C4-2B (cell line): ENCODE results near the gene SECTM1.

Experiments used
- H3K27ac ChIP-seq: fragments of 450-650 bp; 2 replicates; pipeline ENCODE4 v1.5.1; 2017
- ZFX ChIP-seq: fragments of 450-650 bp; IDR thresholded peaks from 2 replicates; pipeline ENCODE4 v1.6.1; 2017
- TF ChIP-seq, protein P1 (sequence below): fragments of 450-650 bp; conservative IDR thresholded peaks from 2 replicates; pipeline ENCODE4 v1.5.1; 2017; ENCODE audit warnings: mild to moderate bottlenecking

SECTM1 gene

DNA sequence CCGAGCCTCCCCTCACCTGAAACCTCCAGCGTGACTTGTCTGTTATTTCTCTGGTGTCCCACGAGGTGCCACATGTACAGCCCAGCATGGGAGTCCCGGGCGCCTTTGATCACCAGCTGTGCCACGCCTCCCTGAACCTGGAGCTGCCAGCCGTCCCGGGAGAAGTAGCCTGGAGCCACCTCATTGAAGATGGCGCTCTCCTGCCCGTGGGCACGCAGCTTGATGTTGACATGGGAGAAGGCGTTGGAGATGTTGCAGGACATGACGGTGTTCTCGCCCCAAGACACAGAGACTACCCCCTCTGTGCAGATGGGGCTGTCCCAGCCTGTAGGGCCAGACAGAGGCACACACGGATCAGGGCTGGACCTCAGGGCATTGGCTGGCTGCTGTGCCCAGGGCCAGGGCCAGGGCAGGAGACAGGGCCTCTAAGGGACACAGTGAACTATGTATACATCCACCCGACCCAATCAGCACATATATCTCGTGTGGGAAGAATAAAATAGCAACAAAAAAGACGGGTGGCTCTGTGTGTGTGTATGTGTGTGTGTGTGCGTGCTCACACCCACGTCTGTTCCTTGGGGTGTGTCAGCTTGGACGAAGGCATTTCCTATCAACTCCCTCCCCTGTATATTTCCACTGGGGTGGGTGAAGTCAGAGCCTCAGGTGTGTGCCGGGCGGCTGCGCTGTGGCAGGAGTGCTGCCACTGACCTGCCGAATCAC lies 8.8 kb downstream of the SECTM1 start:
- no peak overlapping the region for H3K27ac ChIP-seq
- TF ChIP-seq, protein P1, sequence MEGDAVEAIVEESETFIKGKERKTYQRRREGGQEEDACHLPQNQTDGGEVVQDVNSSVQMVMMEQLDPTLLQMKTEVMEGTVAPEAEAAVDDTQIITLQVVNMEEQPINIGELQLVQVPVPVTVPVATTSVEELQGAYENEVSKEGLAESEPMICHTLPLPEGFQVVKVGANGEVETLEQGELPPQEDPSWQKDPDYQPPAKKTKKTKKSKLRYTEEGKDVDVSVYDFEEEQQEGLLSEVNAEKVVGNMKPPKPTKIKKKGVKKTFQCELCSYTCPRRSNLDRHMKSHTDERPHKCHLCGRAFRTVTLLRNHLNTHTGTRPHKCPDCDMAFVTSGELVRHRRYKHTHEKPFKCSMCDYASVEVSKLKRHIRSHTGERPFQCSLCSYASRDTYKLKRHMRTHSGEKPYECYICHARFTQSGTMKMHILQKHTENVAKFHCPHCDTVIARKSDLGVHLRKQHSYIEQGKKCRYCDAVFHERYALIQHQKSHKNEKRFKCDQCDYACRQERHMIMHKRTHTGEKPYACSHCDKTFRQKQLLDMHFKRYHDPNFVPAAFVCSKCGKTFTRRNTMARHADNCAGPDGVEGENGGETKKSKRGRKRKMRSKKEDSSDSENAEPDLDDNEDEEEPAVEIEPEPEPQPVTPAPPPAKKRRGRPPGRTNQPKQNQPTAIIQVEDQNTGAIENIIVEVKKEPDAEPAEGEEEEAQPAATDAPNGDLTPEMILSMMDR = no peak
- no peak for TF ChIP-seq ZFX

DNA sequence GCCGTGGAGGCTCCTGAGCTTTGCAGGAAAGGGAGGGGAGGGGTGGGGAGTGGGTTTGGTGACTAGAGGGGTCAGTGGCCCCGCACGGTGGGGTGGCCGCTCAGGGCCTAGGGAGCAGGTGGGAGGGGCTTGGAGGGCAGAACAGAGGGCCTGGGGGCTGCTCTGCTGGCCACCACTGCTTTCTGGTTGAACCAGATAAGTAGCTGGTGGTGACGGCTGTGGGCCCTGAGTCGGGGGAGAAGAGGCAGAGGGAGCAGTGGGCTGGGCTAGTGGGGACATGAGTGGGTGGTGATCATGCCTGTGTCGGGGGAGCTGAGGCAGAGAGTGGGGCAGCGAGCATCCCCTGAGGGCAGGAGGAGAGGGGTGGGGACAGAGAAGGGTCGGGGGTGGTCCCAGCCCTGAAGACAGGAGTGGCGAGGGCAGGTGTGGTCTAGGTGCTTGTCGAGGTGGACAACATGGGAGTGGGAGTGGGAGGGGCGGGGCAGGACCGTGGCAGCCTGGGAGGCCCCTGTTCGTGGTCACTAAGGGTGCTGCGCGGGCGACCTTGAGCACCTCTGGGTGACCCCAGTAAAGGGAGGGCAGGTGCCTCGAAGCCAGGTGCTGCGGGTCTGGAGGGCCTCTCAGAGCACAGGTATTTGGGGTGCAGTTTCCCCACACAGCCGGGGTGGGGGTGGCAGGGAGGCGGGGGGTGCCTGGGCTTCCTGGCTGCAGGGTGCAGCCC lies 9.9 kb downstream of the SECTM1 start:
- H3K27ac ChIP-seq = no peak overlapping the region
- TF ChIP-seq ZFX = no peak
- TF ChIP-seq, protein P1 = no peak

DNA sequence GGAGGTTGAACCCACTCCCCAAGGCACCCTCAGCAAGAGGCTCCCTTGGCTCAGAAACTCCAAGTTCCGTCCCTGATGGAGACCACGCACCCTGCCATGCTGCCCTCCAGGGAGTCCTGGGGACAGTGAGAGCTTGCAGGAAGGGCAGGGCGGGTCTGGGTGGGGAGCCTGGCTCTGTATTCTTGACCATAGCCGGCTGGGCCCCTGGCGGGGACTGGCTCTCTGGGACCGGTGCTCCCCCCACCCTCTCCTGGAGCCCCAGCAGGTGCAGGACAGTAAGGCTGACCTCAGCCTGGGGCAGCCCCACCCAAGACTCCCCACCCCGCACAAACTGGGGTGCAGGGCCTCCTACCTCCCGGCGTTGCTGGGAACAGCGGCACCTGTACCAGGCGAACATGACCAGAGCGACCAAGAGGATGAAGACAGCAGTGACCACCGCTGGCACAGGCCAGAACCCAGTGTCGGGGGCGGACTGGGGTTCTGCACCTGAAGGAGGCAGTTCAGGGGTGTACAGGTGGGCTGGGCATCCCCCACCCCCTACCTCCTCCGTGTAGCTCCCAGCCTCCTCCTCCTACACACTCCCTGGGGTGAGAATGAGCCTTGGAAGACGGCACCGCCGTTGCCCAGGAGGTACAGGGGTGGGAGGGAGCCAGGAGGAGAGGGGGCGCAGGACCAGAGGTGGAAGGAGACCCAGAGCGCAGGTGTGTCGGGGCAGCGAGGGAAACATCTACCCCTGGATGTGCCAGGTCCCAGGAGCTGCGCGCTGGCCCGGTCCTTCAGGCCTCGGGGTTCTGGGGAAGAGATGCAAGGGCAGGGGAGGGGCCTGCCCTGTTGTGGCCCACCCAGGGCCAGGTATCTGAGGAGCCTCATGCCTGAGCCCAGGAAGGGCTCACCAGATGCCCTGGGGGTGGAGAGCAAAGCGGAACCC lies 10.8 kb downstream of the SECTM1 start:
- TF ChIP-seq ZFX = no peak
- TF ChIP-seq, protein P1 = no peak
- H3K27ac ChIP-seq = no peak overlapping the region

DNA sequence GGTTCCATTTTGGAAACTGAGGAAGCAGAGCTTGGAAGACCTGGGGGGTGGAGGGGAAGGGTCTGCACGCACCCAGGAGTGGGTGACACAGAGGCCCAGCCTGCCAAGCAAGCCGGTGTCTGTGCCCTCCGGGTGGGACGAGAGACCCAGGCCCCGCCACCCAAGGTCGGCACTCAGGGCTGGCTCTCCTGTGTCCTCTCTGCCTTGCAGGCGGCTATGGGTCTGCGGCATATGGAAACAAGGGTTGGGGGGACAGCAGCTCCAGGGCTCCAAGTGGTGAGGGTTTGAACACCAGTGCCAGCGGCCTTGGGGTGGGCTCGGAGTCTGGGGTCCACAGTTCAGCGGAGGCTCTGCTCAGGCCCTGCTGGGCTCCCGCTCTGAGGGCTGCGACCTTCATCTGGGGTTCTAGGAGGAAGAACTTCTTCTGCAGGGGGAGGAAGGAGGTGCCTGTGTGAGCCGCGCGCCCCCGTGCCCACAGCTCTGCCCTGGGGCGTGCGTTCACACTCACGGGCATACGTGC lies 11.6 kb downstream of the SECTM1 start:
- H3K27ac ChIP-seq = no peak overlapping the region

DNA sequence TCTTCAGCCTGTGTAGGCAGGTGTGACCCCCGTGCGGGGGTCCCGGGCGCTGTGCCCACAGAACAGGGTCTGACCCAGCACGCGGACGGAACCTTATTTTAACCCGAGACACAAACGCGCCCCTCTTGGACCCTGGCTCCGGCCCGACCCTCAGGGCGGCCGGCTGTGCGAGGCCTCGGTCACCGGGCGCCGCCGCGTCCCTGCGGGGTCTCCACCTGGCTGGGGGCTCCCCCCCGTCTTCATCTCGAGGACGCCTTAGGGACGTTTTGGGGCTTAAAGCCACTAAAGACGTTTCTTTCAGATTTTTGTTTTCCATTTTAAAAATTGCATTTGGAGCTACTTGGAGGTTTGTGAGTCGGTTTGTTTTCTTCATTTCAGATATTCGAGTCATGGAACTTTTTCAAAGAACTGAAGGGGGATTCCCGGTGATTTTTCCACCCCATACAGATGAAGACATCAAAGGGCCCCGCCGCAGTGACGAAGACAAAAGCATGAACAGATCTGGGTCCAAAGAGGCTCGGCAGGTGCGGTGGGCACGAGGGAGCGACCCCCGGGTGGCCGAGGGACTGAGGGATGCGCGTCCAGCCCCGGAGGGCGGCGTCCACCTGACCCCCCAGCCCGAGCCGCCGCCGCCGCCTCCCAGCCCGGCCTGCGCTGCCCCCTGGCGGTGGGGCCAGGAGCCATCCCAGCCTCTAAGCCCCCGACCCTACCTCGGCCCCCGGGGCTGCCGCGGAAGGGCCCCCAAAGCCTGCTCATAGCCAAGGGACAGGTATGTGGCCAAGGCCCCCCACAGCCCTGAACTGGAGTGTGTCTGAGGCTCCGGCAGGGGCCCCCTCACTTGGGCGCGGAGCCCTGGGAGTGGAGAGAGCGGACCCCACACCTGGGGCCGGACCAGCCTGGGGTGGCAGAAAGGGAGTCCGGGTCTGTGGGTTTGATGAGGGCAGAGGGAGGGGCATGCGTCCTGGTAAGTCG lies 12.3 kb downstream of the SECTM1 start:
- no peak overlapping the region for H3K27ac ChIP-seq
- TF ChIP-seq ZFX = no peak
- TF ChIP-seq, protein P1 = peak; percentile 98

More for the DNA sequence above, 11.6 kb downstream of the SECTM1 start:
- TF ChIP-seq, protein P1 = no peak
- TF ChIP-seq ZFX = no peak

DNA sequence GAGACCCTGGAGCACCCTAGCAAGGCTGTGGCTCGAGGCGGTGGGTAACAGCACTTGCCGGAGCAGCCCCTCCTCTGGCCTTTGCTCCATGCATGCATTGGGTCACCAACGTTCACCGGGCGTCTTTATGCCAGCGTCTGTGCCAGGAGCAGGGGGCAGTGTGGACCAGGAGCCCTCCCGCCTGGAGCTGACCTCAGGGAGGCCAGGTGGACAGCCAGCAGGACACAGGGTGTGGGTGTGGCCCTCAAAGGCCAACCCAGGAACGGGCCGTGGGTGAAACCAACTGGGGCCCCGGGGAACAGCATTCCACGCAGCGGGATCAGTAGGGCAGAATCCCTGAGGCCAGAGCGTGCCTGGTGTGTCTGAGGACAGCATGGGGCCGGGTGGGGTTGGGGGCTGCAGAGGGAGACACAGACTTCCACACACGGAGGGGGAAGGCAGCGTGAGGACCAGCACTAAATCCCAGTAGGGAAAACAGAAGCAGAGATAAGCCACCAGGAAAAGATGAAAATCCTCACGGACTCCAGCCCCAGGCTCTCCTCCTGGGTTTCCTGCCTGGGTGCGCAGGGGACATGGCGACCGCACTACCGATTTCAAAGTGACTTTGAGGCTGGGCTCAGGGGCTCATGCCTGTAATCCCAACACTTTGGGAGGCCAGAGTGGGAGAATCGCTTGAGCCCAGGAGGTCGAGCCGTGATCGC lies 13.3 kb downstream of the SECTM1 start:
- TF ChIP-seq, protein P1 = no peak
- no peak for TF ChIP-seq ZFX
- no peak overlapping the region for H3K27ac ChIP-seq
